ENCODE results near the gene DDTL. TPM values are rescaled to one million over a fixed set of nuclear protein-coding genes. Genes with fewer than 3 reads are reported as not detected.
A peak's percentile ranks its signal among the peaks of the same experiment; 100 is the strongest.

Gene DDTL
- total and polyA plus RNA-seq, 2 of the 8 experiments (the other 6 are each of a cell fraction or from before 2014, with no cell fraction given): 2.1 to 3.1 TPM

- no peak overlapping the region for H2BK15ac ChIP-seq (ENCODE audit: low read length)
- H3K79me1 ChIP-seq (ENCODE audit: low read depth, low read length): peaks cover 4% of the 10 kb centered on the region
- H3K23ac ChIP-seq (ENCODE audit: insufficient read length): no peak overlapping the region
- H3K36me3 ChIP-seq (ENCODE audit: control insufficient read depth in 2 of 4, insufficient read depth in 4 of 4, low read length in 3 of 4): no peaks in the 10 kb centered on the region
- H3K27me3 ChIP-seq (replicated peaks in 1 of 4; ENCODE audit: control insufficient read depth in 3 of 4, extremely low read depth in 1 of 4, insufficient read depth in 3 of 4, low read length in 3 of 4): no peaks in the 10 kb centered on the region; a peak in 1 of 7 replicates
- no peak overlapping the region for H2BK12ac ChIP-seq (ENCODE audit: low read depth, low read length)
- DNase-seq (ENCODE audit: low read depth in 1 of 2, low spot score in 2 of 2) (no peak), FAIRE-seq (no peak)
- H4K5ac ChIP-seq (ENCODE audit: insufficient read length, low read depth, low read length): peak overlapping the region; percentile 55
- H3K9me3 ChIP-seq (ENCODE audit: insufficient read depth in 2 of 2, low read depth in 1 of 2, low read length in 1 of 2): no peaks in the 10 kb centered on the region
- H3K4me3 ChIP-seq (ENCODE audit: extremely low read depth in 1 of 4, insufficient read depth in 2 of 4, low read depth in 3 of 4, low read length in 4 of 4): peak overlapping the region; percentile 71 to 88 (median 81)
- H4K20me1 ChIP-seq (replicated peaks in 1 of 2; ENCODE audit: control insufficient read depth in 1 of 2, insufficient read depth in 2 of 2, low read length in 2 of 2): no peaks in the 10 kb centered on the region
- ChIA-PET POLR2A (ENCODE audit: partially characterized antibody) (interaction anchor here (1.0 to 1.1 kb wide), 2 partner anchors 8 to 28 kb away, joined by 3 read pairs; no protein-coding TSS in a partner anchor), CTCF (ENCODE audit: partially characterized antibody) (no interaction called here)
- peak overlapping the region; percentile 44; the same call in 1 of the 2 replicates for H2BK5ac ChIP-seq (ENCODE audit: low read depth, low read length)
- H2BK20ac ChIP-seq (ENCODE audit: low read length): no peak overlapping the region
- H3K4ac ChIP-seq (replicated peaks; ENCODE audit: insufficient read length, low read depth, low read length): no peak overlapping the region
- peaks cover 6% of the 10 kb centered on the region; the same call in 1 of the 2 replicates for H3K23me2 ChIP-seq (ENCODE audit: low read depth, low read length)
- 0 out of 2 replicates have a peak overlapping the region, but pooled peaks have one; percentile 84 for H3K18ac ChIP-seq (ENCODE audit: extremely low read depth, low read length)
- WGBS, 2 experiments (ENCODE audit: extremely low coverage in 1 of 2, insufficient coverage in 1 of 2, insufficient read length in 1 of 2, insufficient replicate concordance in 2 of 2, low coverage in 1 of 2, low lambda C conversion rate in 2 of 2, missing lambda C conversion rate in 1 of 2): 6% methylated on average over 10 of the region's 10 CpGs; no CpG with 5 or more reads in 1 of the 2 experiments
- H3K4me2 ChIP-seq (ENCODE audit: insufficient read depth in 1 of 2, low read depth in 2 of 2, low read length in 2 of 2): peak overlapping the region; percentile 62 to 76
- no peak overlapping the region for H3K14ac ChIP-seq (ENCODE audit: insufficient read length)
- 0 out of 2 replicates have a peak overlapping the region, but pooled peaks have one; percentile 47 for H3K27ac ChIP-seq (ENCODE audit: low read depth, low read length)
- H3K79me2 ChIP-seq (ENCODE audit: control insufficient read depth in 1 of 2, insufficient read depth in 2 of 2, low read length in 2 of 2): peaks cover 0 to 40% of the 10 kb centered on the region in 2 experiments; a peak in 2 of 4 replicates
- H2BK120ac ChIP-seq (replicated peaks; ENCODE audit: low read depth, low read length): no peak overlapping the region
- H4K8ac ChIP-seq (ENCODE audit: extremely low read depth, insufficient read depth, low read length): peak overlapping the region; percentile 86; the same call in 1 of the 2 replicates
- TF ChIP-seq SAP30 (IDR thresholded peaks at IDR 0.05; ENCODE audit: insufficient read depth, insufficient replicate concordance, low read length) (peak; percentile 17), EGR1 (IDR thresholded peaks at IDR 0.05; ENCODE audit: borderline replicate concordance, low read depth, low read length) (no peak)
- H3K9ac ChIP-seq (replicated peaks in 1 of 4; ENCODE audit: extremely low read depth in 1 of 4, low read depth in 3 of 4, low read length in 3 of 4): peak overlapping the region in 3 of 4 experiments; percentile 46 to 65 (median 59); a peak in 6 of 7 replicates
- H4K91ac ChIP-seq (replicated peaks; ENCODE audit: insufficient read length, low read length): peak overlapping the region; percentile 34
- H3K56ac ChIP-seq (replicated peaks; ENCODE audit: insufficient read length, low read depth, low read length): no peak overlapping the region
- H2AFZ ChIP-seq (ENCODE audit: low read length): 0 out of 2 replicates have a peak overlapping the region, but pooled peaks have one; percentile 5
- peaks cover 0 to 3% (median 2%) of the 10 kb centered on the region in 4 experiments; a peak in 4 of 7 replicates for H3K4me1 ChIP-seq (replicated peaks in 1 of 4; ENCODE audit: control insufficient read depth in 3 of 4, insufficient read depth in 4 of 4, low read length in 3 of 4)
- no peak overlapping the region for H2AK5ac ChIP-seq (ENCODE audit: low read depth, low read length)
Observed at GRCh38 chr22:24011735-24012068, 45.0 kb downstream of the DDTL start.

Measured in H1 (cell line).